ENCODE data around the gene ARAP3. TPM values are rescaled to one million over a fixed set of nuclear protein-coding genes. Genes with fewer than 3 reads are reported as not detected.

Gene ARAP3
- total and polyA plus RNA-seq, 9 of the 15 experiments (the other 6 are each of a cell fraction or from before 2014, with no cell fraction given), result 0.83 to 25.7 (median 6.4) TPM

GRCh38 chr5:141691867-141692532 lies 10.0 kb upstream of the ARAP3 start:
- DNase-seq (ENCODE audit: extremely low read depth in 1 of 4, low spot score in 3 of 4) (peak; percentile 84 to 90 (median 88)), FAIRE-seq (peak; percentile 69), ATAC-seq (peak; percentile 89)
- in situ Hi-C loops (cut with MboI) (no loop called here), intact Hi-C loops (cut with micrococcal nuclease) (loop anchor here (1.0 to 5.0 kb wide), 6 partner anchors 27 to 453 kb away; no protein-coding TSS in a partner anchor)
- H3K27me3 ChIP-seq (ENCODE audit: control insufficient read depth in 2 of 2, insufficient read depth in 2 of 2, low read length in 2 of 2), result peaks cover 0 to 12% of the 10 kb centered on the region in 2 experiments; a peak in 3 of 5 replicates
- H3K9me1 ChIP-seq (ENCODE audit: control insufficient read depth, insufficient read depth, low read length), result no peaks in the 10 kb centered on the region
- 2% methylated on average over 30 of the region's 30 CpGs for WGBS (ENCODE audit: insufficient coverage, low coverage, missing lambda C conversion rate)
- H3K4me3 ChIP-seq, result peak overlapping the region; percentile 17
- peak overlapping the region; percentile 81 for H3K27ac ChIP-seq (ENCODE audit: extremely low read depth, low read depth, low read length)
- peak overlapping the region; percentile 79 for H3K4me2 ChIP-seq (ENCODE audit: insufficient read depth, low read length)
- no peaks in the 10 kb centered on the region for H3K79me2 ChIP-seq (ENCODE audit: control insufficient read depth, insufficient read depth, low read length)
- H3K9ac ChIP-seq (ENCODE audit: insufficient read depth in 1 of 2, low read depth in 2 of 2, low read length in 2 of 2), result peak overlapping the region; percentile 49 to 80
- CTCF ChIA-PET (ENCODE audit: low intra/inter-chr PET ratio), result interaction anchor here (0.8 to 1.4 kb wide), 11 partner anchors 100 to 454 kb away, joined by 3 to 9 read pairs (median 3); partner anchors contain the start of gene PCDH1
- no peaks in the 10 kb centered on the region for H3K36me3 ChIP-seq (ENCODE audit: control insufficient read depth, insufficient read depth, low read length)
- H3K4me1 ChIP-seq (replicated peaks in 1 of 2; ENCODE audit: control insufficient read depth in 2 of 2, insufficient read depth in 2 of 2, low read length in 2 of 2), result peaks cover 38 to 55% of the 10 kb centered on the region in 2 experiments
- H3K9me3 ChIP-seq (replicated peaks; ENCODE audit: control insufficient read depth, insufficient read depth, low read depth, low read length), result no peaks in the 10 kb centered on the region
- no peaks in the 10 kb centered on the region for H4K20me1 ChIP-seq (replicated peaks; ENCODE audit: control insufficient read depth, insufficient read depth, low read length)
- BruUV-seq (replicated peaks), result no TSS peak
- peak overlapping the region; percentile 76 for H2AFZ ChIP-seq (ENCODE audit: low read depth, low read length)
- POLR2A ChIA-PET, result interaction anchor here (0.6 to 1.6 kb wide), 8 partner anchors 9 to 452 kb away, joined by 3 to 5 read pairs (median 4); no protein-coding TSS in a partner anchor
- TF ChIP-seq ZNF311 (CRISPR knock-in tag; IDR thresholded peaks at IDR 0.05) (no peak), BRD4 (IDR thresholded peaks at IDR 0.05) (peak; percentile 61; the same call in 1 of the 2 replicates), EZH2 (IDR thresholded peaks at IDR 0.05; ENCODE audit: borderline replicate concordance, low read depth, low read length) (no peak), STAT5A (IDR thresholded peaks at IDR 0.05; ENCODE audit: borderline replicate concordance, low read length) (no peak; the same call in 1 of the 2 replicates), FOXP1 (CRISPR knock-in tag; IDR thresholded peaks at IDR 0.05) (no peak), DNMT1 (IDR thresholded peaks at IDR 0.05) (peak; percentile 67; the same call in 1 of the 2 replicates), SAFB2 (IDR thresholded peaks at IDR 0.05; ENCODE audit: borderline replicate concordance, low read depth, low read length, severe bottlenecking) (no peak)
- TF ChIP-seq, protein P1, sequence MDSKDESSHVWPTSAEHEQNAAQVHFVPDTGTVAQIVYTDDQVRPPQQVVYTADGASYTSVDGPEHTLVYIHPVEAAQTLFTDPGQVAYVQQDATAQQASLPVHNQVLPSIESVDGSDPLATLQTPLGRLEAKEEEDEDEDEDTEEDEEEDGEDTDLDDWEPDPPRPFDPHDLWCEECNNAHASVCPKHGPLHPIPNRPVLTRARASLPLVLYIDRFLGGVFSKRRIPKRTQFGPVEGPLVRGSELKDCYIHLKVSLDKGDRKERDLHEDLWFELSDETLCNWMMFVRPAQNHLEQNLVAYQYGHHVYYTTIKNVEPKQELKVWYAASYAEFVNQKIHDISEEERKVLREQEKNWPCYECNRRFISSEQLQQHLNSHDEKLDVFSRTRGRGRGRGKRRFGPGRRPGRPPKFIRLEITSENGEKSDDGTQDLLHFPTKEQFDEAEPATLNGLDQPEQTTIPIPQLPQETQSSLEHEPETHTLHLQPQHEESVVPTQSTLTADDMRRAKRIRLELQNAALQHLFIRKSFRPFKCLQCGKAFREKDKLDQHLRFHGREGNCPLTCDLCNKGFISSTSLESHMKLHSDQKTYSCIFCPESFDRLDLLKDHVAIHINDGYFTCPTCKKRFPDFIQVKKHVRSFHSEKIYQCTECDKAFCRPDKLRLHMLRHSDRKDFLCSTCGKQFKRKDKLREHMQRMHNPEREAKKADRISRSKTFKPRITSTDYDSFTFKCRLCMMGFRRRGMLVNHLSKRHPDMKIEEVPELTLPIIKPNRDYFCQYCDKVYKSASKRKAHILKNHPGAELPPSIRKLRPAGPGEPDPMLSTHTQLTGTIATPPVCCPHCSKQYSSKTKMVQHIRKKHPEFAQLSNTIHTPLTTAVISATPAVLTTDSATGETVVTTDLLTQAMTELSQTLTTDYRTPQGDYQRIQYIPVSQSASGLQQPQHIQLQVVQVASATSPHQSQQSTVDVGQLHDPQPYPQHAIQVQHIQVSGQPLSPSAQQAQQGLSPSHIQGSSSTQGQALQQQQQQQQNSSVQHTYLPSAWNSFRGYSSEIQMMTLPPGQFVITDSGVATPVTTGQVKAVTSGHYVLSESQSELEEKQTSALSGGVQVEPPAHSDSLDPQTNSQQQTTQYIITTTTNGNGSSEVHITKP (IDR thresholded peaks at IDR 0.05; ENCODE audit: partially characterized antibody), result peak; percentile 64
- TF ChIP-seq, protein P2, sequence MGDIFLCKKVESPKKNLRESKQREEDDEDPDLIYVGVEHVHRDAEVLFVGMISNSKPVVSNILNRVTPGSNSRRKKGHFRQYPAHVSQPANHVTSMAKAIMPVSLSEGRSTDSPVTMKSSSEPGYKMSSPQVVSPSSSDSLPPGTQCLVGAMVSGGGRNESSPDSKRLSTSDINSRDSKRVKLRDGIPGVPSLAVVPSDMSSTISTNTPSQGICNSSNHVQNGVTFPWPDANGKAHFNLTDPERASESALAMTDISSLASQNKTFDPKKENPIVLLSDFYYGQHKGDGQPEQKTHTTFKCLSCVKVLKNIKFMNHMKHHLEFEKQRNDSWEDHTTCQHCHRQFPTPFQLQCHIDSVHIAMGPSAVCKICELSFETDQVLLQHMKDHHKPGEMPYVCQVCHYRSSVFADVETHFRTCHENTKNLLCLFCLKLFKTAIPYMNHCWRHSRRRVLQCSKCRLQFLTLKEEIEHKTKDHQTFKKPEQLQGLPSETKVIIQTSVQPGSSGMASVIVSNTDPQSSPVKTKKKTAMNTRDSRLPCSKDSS (IDR thresholded peaks at IDR 0.05; ENCODE audit: low read depth, partially characterized antibody), result no peak

Measured in K562 (cell line).